CD4-positive, alpha-beta T cell treated with Interleukin-1 beta for 1 hour (primary cell): Measurements from ENCODE around the gene MMP13.
"Not testable (repeated sequence)": the region's sequence is repeated elsewhere in the genome, so short reads cannot be mapped to it uniquely, and the experiment has no call there.

Source experiments
- DNase-seq, 2 donors: peaks; one replicate each; pipeline ENCODE4 v3.0.0-alpha.2; 2020 to 2022

MMP13 gene

GRCh38 chr11:102955624-102956023 lies at the start of gene MMP13:
Gene MMP13 (minus strand): TSS chr11:102955732. CDS start chr11:102955705, 27 bp downstream.
- no peak for DNase-seq

- DNase-seq: not testable (repeated sequence)
These were observed 48.7 kb upstream of the MMP13 start for GRCh38 chr11:103004234-103004633.

GRCh38 chr11:102994105-102994504 lies 38.6 kb upstream of the MMP13 start:
- no peak for DNase-seq

- DNase-seq: no peak
These were observed 36.2 kb upstream of the MMP13 start for GRCh38 chr11:102991776-102992175.

- no peak for DNase-seq
These were observed 34.6 kb upstream of the MMP13 start for GRCh38 chr11:102990145-102990544.

- DNase-seq: no peak
These were observed 34.0 kb upstream of the MMP13 start for GRCh38 chr11:102989379-102990047.

GRCh38 chr11:102986815-102987214 lies 31.3 kb upstream of the MMP13 start:
- DNase-seq: no peak

- no peak for DNase-seq
These were observed 30.3 kb upstream of the MMP13 start for GRCh38 chr11:102985850-102986249.

GRCh38 chr11:102983486-102983885 lies 28.0 kb upstream of the MMP13 start:
- DNase-seq: no peak

- no peak for DNase-seq
These were observed 25.9 kb upstream of the MMP13 start for GRCh38 chr11:102981324-102981910.

- no peak for DNase-seq
These were observed 19.2 kb upstream of the MMP13 start for GRCh38 chr11:102974552-102975280.

- not testable (repeated sequence) for DNase-seq
These were observed 18.2 kb upstream of the MMP13 start for GRCh38 chr11:102973698-102974097.

- DNase-seq: no peak
These were observed 17.3 kb upstream of the MMP13 start for GRCh38 chr11:102972853-102973252.

- no peak for DNase-seq
These were observed 16.2 kb upstream of the MMP13 start for GRCh38 chr11:102971766-102972165.

- DNase-seq: no peak
These were observed 12.0 kb upstream of the MMP13 start for GRCh38 chr11:102967497-102967896.

GRCh38 chr11:102966011-102966410 lies 10.5 kb upstream of the MMP13 start:
- DNase-seq: no peak

GRCh38 chr11:102964867-102965266 lies 9.3 kb upstream of the MMP13 start:
- no peak for DNase-seq

GRCh38 chr11:102957953-102958352 lies 2.4 kb upstream of the MMP13 start:
- DNase-seq: no peak

GRCh38 chr11:102950622-102951081 lies 4.9 kb downstream of the MMP13 start:
- no peak for DNase-seq

GRCh38 chr11:102946237-102946636 lies 9.3 kb downstream of the MMP13 start:
- DNase-seq: no peak

GRCh38 chr11:102940714-102941588 lies 14.6 kb downstream of the MMP13 start:
- peak; percentile 14 to 49 for DNase-seq

- DNase-seq: no peak
These were observed 18.5 kb downstream of the MMP13 start for GRCh38 chr11:102936864-102937509.
